VCaP (cell line): ENCODE results near the gene PI16.
"Not testable (repeated sequence)": the region's sequence is repeated elsewhere in the genome, so short reads cannot be mapped to it uniquely, and the experiment has no call there.

Experiments used
- H3K27ac ChIP-seq: fragments of 450-650 bp; 2 replicates; pipeline ENCODE4 v1.5.1; 2017
- TF ChIP-seq, protein P1 (sequence below): fragments of 450-650 bp; conservative IDR thresholded peaks from 2 replicates; pipeline ENCODE4 v1.5.1; 2017; ENCODE audit warnings: mild to moderate bottlenecking, moderate library complexity

Gene PI16

DNA sequence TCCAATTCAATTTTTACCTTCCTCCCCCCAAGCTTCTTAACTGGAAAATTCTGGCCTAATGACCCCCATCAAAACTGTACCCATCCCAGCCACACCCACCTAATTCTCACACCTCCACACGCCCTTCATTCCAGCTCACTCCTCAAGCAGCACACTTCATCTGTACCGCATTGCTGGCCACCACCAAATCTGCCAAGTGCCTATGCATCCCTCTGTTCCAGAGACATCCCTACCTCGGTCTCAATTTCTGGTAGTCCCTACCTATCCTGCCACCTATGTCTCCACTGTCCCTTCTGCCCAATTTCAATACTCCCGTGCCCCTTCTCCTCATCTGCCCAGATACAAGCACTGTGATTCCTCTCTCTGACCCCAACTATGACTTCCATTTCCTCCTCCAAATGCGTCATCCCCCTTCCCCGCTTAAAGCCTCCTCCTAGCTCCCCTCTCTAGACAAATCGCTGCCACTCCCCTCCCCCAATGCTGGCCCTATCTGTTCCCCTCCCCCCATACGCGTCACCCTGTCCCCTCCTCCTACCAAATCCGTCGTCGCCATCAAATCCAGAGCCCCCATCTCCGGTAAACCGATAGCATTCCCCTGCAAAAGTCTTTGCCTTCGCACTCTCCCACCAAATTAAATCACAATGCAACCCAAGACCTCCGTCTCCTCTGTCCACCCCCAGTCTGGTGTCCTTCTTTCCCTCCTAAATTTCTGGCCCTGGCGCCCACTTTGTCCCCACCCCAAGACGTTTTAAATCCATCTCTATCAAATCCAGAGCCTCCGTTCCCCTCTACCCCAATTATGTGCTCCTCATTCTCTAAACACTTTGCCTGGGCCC lies 30.3 kb downstream of the PI16 start:
- TF ChIP-seq, protein P1, sequence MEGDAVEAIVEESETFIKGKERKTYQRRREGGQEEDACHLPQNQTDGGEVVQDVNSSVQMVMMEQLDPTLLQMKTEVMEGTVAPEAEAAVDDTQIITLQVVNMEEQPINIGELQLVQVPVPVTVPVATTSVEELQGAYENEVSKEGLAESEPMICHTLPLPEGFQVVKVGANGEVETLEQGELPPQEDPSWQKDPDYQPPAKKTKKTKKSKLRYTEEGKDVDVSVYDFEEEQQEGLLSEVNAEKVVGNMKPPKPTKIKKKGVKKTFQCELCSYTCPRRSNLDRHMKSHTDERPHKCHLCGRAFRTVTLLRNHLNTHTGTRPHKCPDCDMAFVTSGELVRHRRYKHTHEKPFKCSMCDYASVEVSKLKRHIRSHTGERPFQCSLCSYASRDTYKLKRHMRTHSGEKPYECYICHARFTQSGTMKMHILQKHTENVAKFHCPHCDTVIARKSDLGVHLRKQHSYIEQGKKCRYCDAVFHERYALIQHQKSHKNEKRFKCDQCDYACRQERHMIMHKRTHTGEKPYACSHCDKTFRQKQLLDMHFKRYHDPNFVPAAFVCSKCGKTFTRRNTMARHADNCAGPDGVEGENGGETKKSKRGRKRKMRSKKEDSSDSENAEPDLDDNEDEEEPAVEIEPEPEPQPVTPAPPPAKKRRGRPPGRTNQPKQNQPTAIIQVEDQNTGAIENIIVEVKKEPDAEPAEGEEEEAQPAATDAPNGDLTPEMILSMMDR = no peak
- peak overlapping the region; percentile 94; the same call in 1 of the 2 replicates for H3K27ac ChIP-seq

DNA sequence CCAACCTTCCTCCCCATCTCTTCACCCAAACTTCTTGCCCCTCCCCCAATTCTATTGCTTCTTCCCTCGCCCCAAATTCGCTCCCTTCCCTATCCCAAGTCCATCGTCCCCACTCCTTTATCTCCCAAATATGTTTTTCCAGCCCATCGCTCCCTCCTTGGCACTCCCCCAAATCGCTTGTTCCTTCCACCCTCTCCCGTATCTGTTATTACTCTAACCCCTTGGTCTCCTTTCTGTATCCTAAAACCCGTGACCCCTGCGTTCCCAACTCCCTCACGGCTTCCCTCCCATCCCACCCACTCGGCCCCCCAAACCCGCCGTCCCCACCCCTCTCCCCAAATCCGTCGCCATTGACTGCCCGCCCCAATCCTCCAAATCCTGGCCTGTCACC lies 30.9 kb downstream of the PI16 start:
- TF ChIP-seq, protein P1 = no peak
- peak overlapping the region; percentile 94 for H3K27ac ChIP-seq

DNA sequence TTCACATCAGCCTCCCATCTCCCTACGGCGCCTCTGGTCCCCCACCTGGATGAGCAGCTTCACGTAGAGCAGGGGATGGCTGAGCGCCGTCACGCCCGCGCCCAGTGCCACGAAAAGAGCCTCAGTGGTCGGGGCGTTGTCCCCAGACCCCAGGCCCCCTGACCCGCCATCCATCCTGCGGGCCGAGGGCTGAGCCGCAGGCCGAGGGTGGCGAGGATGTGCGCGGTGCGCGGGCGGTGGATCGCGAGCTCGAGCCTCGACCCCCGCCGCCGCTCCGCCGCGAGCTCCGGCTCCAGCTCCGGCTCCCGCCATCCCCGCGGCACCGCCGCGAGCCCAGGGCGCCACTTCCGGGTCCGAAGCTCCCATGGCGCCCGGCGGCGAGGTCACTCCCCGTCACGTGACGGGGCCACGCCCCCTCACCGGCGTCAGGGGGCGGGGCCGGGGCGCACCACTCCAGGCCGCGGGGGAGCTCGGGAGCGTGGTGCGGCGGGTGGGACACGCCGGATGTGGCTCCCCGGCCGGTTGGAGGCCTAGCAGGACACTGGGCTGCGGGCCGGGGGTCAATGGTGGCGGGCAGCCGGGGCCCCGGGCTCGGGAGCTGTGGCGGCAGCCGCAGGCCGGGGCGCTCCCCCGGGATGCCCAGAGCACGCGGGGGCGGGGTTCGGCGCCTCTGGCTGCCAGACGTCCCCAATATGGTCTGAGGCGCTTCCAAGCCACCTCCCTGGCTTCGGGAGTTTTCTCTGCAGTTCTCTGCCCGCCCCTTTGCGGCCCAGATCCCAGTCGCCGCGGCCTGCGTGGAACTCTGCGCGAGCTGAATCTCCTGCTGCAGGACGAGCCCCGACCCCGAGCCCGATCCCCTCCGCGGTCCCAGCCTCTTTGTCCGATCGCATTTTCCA lies 31.5 kb downstream of the PI16 start, which contains the start of gene MTCH1:
Gene MTCH1, minus strand, starts transcription at position 389 of the 896 bp plus-strand sequence. Its CDS starts 23 bp downstream, at position 366.
- peak within 1 kb of the TSS; percentile 94 for H3K27ac ChIP-seq
- TF ChIP-seq, protein P1 = no peak

DNA sequence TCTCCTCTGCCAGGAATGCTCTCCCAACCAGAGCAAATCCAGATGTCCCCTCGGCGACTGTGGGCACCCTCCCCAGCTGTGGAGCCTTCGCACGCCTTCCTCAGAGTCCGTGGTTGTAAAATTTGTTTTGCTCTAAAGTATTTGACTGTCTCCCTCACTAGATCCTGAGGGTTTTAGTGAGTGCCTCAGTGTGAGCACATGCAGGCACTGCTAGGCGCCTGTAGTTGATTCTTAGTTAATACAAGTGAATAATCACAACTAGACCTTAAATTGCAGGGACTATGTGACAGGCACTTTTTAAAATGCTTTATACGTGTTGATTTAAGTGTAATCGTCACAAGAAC lies 32.1 kb downstream of the PI16 start:
- peak overlapping the region; percentile 94 for H3K27ac ChIP-seq
- TF ChIP-seq, protein P1 = no peak

DNA sequence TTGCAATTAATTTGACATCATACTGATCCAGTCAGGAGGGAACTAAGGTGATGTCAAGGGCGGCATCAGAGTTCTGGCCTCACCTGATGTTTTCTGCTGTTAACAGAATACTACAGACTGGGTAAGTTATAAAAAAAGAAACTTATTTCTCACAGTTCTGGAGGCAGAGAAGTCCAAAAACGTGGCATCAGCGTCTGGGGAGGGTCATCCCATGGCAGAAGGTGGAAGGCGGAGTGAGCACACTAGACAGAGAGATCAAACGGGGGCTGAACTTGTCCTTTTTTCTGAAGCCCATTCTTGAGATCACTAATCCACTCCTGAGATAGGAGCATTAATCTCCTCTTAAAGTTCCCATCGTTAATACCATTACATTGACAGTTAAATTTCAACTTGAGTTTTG lies 34.7 kb downstream of the PI16 start:
- H3K27ac ChIP-seq = no peak overlapping the region
- TF ChIP-seq, protein P1 = no peak

DNA sequence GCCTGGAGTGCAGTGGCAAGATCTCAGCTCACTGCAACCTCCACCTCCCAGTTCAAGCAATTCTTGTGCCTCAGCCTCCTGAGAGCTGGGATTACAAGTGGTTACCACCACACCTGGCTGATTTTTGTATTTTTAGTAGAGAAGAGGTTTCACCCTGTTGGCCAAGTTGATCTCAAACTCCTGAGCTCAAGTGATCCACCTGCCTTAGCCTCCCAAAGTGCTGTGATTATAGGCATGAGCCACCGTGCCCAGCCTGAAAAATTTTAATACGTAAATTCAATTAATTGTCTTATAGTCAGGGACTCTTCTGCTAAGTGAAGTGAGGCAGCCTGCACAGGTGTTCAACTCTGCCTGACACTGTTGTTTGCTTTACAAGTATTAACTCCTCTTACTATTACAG lies 35.9 kb downstream of the PI16 start:
- not testable (repeated sequence) for H3K27ac ChIP-seq

DNA sequence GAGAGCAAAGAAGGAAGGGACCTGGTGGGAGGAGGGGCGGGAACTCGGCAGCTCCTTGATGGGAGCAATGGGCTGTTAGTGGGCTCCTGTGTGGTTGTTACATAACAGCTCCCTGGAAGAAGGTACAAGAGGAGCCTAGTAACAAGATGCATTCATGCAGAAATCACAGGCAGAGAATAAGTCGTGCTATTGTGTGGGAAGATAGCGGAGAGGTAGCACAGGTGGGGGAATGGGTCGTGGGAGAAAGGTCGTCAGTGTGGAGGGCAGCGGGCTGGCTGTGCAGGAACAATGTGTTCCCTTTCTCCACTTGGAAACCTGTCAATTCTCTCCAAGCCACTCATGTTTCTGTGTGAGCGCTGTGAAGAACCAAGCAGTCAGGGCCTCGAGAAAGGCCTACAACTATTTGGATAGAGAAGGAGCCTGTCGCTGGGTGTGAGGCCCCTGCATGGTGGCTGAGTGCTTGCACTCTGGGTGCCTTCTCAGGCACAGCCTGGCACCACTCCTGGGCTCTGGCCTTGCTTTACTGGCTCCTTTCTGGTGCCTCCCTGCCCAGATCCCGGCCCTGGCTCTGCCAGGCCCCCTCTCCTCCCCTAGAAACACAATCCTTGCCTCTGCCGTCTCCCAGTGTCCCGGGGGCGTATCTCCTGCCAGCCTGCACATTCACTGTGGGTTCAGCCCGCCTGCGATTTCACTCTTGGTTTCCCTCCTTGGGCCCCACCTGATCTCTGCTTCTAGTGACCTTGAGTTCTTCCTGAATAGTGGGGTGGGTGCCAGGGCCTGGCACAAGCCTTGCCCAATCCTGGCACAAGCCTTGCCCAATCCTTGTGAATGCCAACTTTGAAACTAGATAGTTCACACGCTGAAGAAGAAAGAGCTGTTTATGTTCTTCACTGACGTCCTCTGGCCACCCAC lies 43.5 kb downstream of the PI16 start:
- peak overlapping the region; percentile 55 for H3K27ac ChIP-seq
- TF ChIP-seq, protein P1 = no peak
